Adrenal gland (tissue), 12 donors: Measurements from ENCODE around the gene ADGRD2. TPM values are rescaled to one million over a fixed set of nuclear protein-coding genes. Genes with fewer than 3 reads are reported as not detected.
A peak's percentile ranks its signal among the peaks of the same experiment; 100 is the strongest.

Experiments
- DNase-seq, 7 donors: peaks; one replicate each; pipeline ENCODE4 v3.0.0-alpha.2; 2019 to 2020
- H3K27ac ChIP-seq, 5 donors: fragments of 200-600 bp; sonication (generic) in 4 of 5; 1 replicate in 3 of 5; 2 replicates in 2 of 5; pipeline versions ENCODE4 v1.5.1 to v1.8.0; 2016 to 2020; ENCODE audit warnings: mild to moderate bottlenecking in 1 of 5
- H3K27me3 ChIP-seq: fragments of 200-600 bp; 2 replicates; pipeline ENCODE4 v1.8.0; 2021
- H3K36me3 ChIP-seq, 2 donors: fragments of 200-600 bp; replicated peaks in 1 of 2; 1 replicate in 1 of 2; 2 replicates in 1 of 2; pipeline versions ENCODE4 v1.5.1 to v1.8.0; 2018 to 2022
- H3K4me1 ChIP-seq, 2 donors: fragments of 200-600 bp; replicated peaks in 1 of 2; 1 replicate in 1 of 2; 2 replicates in 1 of 2; pipeline versions ENCODE4 v1.5.1 to v1.8.0; 2018 to 2021
- H3K4me3 ChIP-seq, 4 donors: fragments of 200-600 bp; sonication (generic) in 3 of 4; one replicate each; pipeline ENCODE4 v1.5.1; 2016 to 2018
- H3K9me3 ChIP-seq, 3 donors: fragments of 200-600 bp; sonication (generic) in 1 of 3; replicated peaks in 1 of 3; 1 replicate in 2 of 3; 2 replicates in 1 of 3; pipeline versions ENCODE4 v1.5.1 to v1.8.0; 2016 to 2021
- POLR2A ChIP-seq, 2 donors: fragments of 450-650 bp; IDR thresholded peaks; one replicate each; pipeline ENCODE4 v1.6.1; 2017; ENCODE audit warnings: antibody characterized with exemption in 2 of 2, mild to moderate bottlenecking in 2 of 2, moderate library complexity in 1 of 2
- WGBS, 4 donors: extraction: QIAGEN DNeasy Blood & Tissue Kit in 2 of 4; methylation state at CpG; one replicate each; pipeline versions ENCODE4 v1.1.5 to v1.1.7; 2013 to 2017; 5-methylcytosine and 5-hydroxymethylcytosine counted together
- intact Hi-C, 2 donors: fragments of 100-400 bp; cut with DNase I; formaldehyde crosslinking; loops; one replicate each; pipeline versions ENCODE4 v1.14.1 to v1.15.0; 2022 to 2023
- polyA plus RNA-seq, 3 donors: library from polyadenylated mRNA; stranded (reverse); fragments of 200-250 nt in 2 of 3; fragments of 350-450 nt in 1 of 3; fragmentation: Illumina TruSeq in 1 of 3; extraction: RNeasy Lipid Tissue Mini Kit (QIAGEN cat#74804) in 1 of 3; gene quantifications; one replicate each; pipeline ENCODE4 v1.2.3, GENCODE V29; 2013 to 2014
- total RNA-seq, 9 donors: library from RNA; depleted of rRNA in 4 of 9; stranded (reverse); fragments of >200 nt in 4 of 9; fragments of 120-200 nt in 1 of 9; fragmentation: NEBNext Ultra II Directional in 1 of 9; extraction: Animal tissue kit (Norgen Biotek cat#: 25700) in 1 of 9; gene quantifications; one replicate each; pipeline versions ENCODE4 v1.1.0 to v1.2.4, GENCODE V29; 2013 to 2023
- TF ChIP-seq, protein P1 (sequence below), 6 experiments: fragments of 450-650 bp in 4 of 6; fragments of 200-600 bp in 2 of 6; sonication (generic) in 1 of 6; IDR thresholded peaks; 1 replicate in 5 of 6; 2 replicates in 1 of 6; pipeline versions ENCODE4 v1.5.1 to v1.8.0; 2016 to 2021; ENCODE audit warnings: antibody characterized with exemption in 6 of 6, mild to moderate bottlenecking in 2 of 6, moderate library complexity in 1 of 6
- donor health status: healthy with polysubstance abuse.
- donor health status: Bipolar disorder and iron deficiency.
- donor health status: DM: yes; HTN: yes; CAD: no.
- donor health status: DM: no; HTN: no; CAD: no.
- donor health status: DM: no; HTN: no; CAD: no.
- donor health status: DM: yes; HTN: yes; CAD: no.

ADGRD2 gene
- total and polyA plus RNA-seq, 12 donors, result 0.16 to 4.4 (median 0.46) TPM; not detected in 4

DNA sequence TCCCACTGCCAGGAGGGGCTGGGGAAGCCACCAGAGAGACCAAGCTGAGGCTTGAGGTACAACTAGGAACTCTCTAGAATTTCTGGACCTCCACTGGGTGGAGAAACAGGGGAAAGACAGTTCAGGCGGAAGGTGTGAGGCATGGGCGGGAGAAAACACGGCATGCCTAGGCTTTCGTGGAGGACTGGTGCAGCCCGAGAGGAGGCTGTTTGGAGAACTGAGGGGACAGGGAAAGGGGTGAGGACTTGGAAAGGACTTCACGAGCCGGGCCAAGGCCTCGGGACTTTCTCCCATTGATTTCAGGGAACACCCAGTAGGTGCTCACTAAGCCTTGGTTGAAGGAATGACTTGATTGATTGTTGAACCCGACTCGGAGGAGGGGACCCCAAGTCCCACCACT lies 9.5 kb upstream of the ADGRD2 start:
- DNase-seq, result peak in 3 of 7 donors; percentile 9 to 21 (median 9)
- WGBS, 4 donors, result 74 to 89% (median 84%) methylated on average over 8 to 10 of the region's 10 CpGs
- Histone ChIP-seq H3K4me3 (no peak overlapping the region), H3K27me3 (no peaks in the 10 kb centered on the region), H3K36me3 (no peaks in the 10 kb centered on the region), H3K27ac (no peak overlapping the region), H3K9me3 (no peaks in the 10 kb centered on the region), H3K4me1 (no peaks in the 10 kb centered on the region)
- no peak for TF ChIP-seq POLR2A (IDR thresholded peaks at IDR 0.05)
- TF ChIP-seq, protein P1, sequence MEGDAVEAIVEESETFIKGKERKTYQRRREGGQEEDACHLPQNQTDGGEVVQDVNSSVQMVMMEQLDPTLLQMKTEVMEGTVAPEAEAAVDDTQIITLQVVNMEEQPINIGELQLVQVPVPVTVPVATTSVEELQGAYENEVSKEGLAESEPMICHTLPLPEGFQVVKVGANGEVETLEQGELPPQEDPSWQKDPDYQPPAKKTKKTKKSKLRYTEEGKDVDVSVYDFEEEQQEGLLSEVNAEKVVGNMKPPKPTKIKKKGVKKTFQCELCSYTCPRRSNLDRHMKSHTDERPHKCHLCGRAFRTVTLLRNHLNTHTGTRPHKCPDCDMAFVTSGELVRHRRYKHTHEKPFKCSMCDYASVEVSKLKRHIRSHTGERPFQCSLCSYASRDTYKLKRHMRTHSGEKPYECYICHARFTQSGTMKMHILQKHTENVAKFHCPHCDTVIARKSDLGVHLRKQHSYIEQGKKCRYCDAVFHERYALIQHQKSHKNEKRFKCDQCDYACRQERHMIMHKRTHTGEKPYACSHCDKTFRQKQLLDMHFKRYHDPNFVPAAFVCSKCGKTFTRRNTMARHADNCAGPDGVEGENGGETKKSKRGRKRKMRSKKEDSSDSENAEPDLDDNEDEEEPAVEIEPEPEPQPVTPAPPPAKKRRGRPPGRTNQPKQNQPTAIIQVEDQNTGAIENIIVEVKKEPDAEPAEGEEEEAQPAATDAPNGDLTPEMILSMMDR (IDR thresholded peaks at IDR 0.05), result no peak
- intact Hi-C loops, result no loop called here

DNA sequence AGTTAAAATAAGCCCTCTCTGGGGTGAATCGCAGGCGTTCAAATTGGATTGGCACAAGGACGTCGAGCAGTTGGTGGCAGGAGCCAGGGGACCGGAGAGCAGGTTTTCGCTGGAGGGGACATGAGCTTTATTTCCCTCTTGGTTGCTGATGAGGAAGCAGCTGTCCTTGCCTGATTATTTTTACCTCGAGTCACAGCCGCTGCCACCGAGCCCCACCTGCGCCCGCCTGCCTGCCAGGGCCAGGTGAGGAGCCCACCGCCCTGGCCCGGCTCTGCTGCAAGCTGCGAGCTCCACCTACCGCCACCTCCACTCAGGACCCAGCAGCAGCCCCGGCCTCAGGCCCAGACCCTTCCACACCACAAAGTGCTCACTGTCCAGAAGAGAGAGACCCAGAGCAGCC lies 9.0 kb upstream of the ADGRD2 start:
- Histone ChIP-seq H3K9me3 (no peaks in the 10 kb centered on the region), H3K4me1 (no peaks in the 10 kb centered on the region), H3K4me3 (no peak overlapping the region), H3K27ac (no peak overlapping the region), H3K27me3 (no peaks in the 10 kb centered on the region), H3K36me3 (no peaks in the 10 kb centered on the region)
- WGBS, 4 donors, result 79 to 89% (median 83%) methylated on average over 14 to 16 of the region's 16 CpGs
- peak in 2 of 7 donors; percentile 3 to 11 for DNase-seq
- TF ChIP-seq POLR2A (IDR thresholded peaks at IDR 0.05), result no peak
- TF ChIP-seq, protein P1 (IDR thresholded peaks at IDR 0.05), result no peak
- intact Hi-C loops, result no loop called here

DNA sequence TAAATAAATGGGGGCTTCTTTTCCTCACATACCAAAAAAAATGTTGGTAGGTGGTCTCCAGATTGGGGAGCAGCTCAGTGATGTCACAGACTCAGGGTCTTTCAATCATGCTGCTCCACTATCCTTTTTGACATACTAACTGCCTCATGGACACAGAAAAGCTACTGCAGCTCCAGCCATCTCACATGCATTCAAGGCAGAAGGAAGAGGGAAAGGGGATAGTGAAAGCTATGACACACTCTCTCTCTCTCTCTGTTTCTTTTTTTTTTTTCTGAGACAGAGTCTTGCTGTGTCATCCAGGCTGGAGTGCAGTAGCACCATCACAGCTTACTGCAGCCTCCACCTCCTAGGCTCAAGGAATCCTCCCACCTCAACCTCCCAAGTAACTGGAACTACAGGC lies 7.9 kb upstream of the ADGRD2 start:
- intact Hi-C loops, result no loop called here
- H3K36me3 ChIP-seq, result no peaks in the 10 kb centered on the region
- H3K27ac ChIP-seq, result no peak overlapping the region
- H3K9me3 ChIP-seq, result no peaks in the 10 kb centered on the region
- no peak for TF ChIP-seq POLR2A (IDR thresholded peaks at IDR 0.05)
- TF ChIP-seq, protein P1 (IDR thresholded peaks at IDR 0.05), result no peak
- H3K4me3 ChIP-seq, result no peak overlapping the region
- H3K27me3 ChIP-seq, result no peaks in the 10 kb centered on the region
- H3K4me1 ChIP-seq, result no peaks in the 10 kb centered on the region
- no peak for DNase-seq

DNA sequence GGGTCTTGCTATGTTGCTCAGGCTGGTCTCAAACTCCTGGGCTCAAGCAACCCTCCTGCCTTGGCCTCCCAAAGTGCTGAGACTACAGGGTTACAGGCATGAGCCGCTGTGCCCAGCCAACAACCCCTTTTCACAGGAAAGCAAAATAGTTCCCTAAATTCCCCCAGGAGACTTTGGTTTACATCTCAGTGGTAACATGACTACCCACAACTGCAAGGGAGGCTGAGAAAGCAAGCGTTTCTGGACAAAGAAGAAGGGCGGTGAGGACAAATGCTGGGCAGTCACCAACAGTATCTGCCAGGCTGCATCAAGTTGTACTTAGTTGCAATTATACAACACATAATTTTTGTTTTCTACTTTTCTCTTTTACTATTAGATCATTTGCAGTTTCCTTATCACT lies 7.4 kb upstream of the ADGRD2 start:
- 71 to 88% (median 79%) methylated on average over 3 of the region's 3 CpGs for WGBS, 4 donors
- Histone ChIP-seq H3K4me1 (peaks cover 3 to 4% of the 10 kb centered on the region in 2 donors), H3K36me3 (no peaks in the 10 kb centered on the region), H3K27ac (no peak overlapping the region), H3K9me3 (no peaks in the 10 kb centered on the region), H3K4me3 (no peak overlapping the region), H3K27me3 (no peaks in the 10 kb centered on the region)
- peak in 1 of 7 donors; percentile 3 for DNase-seq
- intact Hi-C loops, result no loop called here
- TF ChIP-seq POLR2A (IDR thresholded peaks at IDR 0.05), result no peak
- TF ChIP-seq, protein P1 (IDR thresholded peaks at IDR 0.05), result no peak
